ENCODE results near the gene MAGI2. TPM values are rescaled to one million over a fixed set of nuclear protein-coding genes. Genes with fewer than 3 reads are reported as not detected.

MAGI2 gene
- polyA plus RNA-seq, 3 donors: 35.4 to 39.1 (median 36.4) TPM

DNA sequence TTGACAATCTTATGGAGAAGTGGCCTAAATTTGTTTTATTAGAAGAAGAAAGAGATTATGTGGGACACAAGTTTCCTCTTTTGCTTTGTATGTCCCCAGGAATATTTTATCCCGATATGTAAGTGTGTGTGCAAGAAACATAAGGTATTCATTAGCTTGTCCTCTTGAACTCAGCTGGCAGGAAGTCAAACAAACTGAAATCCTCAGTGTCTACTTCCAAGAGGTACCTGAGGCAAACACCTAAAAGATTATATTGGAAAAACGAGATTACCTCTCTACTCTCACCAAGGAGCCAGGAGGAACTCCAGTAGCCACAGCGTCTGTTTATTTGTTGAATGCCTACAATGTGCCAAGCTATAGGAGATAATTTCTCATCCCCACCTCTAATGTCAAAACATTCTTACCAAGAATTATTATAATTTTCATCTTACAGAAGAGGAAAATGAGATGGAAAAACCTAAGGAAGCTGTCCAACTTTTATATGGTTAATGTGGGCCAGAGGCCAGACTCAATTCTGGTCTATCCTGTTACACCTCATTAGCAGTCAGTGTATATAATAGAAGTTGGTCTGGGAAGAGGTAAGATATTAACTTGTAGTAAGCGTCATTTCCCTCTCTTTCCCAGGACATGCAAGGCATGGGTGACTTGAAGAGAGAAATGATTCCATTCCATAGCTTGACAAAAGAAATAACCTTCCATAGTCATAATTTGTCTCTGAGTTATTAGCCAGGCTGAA is 692.7 kb downstream of the MAGI2 start:
- DNase-seq (ENCODE audit: low read depth in 3 of 3, low spot score in 2 of 3): no peak

DNA sequence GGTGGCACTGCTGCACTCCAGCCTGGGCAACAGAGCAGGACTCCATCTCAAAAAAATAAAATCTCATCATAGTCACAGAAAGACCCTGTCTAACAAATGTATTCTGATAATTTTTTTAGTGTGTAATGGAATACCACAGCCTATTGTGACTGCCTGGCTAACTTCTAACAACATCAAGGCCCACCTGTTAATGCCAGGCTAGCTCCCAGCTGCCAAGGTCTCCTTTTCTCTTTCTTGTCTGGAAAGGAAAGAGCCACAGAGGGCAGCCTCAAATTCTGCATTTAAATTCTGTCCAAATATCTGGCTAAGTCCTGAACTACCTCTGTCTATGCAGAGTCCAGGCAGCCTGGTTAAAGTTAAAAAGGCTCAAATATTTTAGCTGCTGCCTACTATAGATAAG is 700.9 kb downstream of the MAGI2 start:
- DNase-seq (ENCODE audit: low read depth in 3 of 3, low spot score in 2 of 3): no peak

DNA sequence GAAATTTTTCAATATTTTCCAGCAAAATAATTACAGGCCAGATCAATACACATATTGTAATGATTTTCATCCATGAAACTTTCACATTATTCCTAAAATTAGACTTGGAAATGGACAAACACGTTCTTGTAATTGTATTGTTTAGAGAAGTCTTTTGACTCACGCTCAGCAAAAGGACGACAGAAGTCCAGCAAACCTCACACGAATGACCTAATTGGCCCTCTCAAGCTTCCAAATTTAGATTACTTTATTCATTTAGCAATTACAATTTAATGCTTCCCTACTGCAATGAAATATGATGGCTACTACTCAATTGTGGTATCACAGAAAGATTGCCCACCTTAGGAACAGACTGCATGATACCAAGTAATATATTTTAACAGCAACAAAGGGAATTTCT is 702.2 kb downstream of the MAGI2 start:
- no peak for DNase-seq (ENCODE audit: low read depth in 3 of 3, low spot score in 2 of 3)

DNA sequence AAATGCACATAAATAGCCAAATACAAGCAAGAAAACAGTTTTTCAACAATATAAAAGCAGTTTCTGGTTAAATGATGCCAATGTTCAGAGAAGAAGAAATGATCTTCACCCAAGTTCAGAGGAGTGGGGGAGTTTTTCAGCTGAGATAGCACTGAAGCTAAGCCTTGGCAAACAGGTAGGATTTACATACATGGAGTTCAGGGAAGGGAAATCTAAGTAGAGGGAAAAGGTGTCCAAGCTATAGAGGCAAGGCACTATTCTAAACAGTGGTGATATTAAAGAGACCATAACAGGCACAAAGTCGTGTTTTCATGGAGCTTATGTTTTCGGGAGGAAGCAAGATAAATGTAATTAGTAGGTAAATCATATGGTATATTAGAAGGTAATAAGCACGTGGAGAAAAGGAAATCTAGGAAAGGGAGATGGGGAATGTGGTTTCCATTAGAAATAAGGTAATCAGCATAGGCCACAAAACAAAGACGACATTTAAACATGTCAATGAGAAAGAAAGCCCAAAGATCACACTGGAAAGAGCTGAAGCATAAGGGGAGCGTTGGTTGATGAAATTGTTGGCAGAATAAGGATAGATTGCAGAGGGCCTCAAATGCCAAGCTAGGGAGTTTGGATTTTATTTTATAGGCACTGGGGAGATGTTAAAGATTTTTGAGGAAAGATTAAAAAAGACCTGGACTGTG is 704.3 kb downstream of the MAGI2 start:
- no peak for DNase-seq (ENCODE audit: low read depth in 3 of 3, low spot score in 2 of 3)

DNA sequence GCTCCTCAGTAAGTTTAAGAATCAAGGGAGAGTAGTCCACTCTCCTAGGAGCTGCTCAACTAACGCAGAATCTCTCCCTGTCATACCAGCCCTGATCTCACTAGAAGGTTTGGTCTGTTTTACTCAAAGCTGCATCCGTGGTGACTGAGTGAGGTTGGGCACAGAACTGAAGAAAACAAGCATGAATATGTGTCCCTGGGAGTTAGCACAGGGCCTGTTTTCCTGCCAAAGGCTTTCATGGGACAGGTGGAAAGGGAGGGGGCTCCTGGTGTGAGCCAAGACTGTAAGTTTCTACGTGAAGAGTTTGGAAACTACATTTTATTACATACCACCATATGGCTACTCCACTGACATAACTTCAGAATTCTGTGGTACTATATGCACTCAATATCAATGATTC is 705.9 kb downstream of the MAGI2 start:
- no peak for DNase-seq (ENCODE audit: low read depth in 3 of 3, low spot score in 2 of 3)

DNA sequence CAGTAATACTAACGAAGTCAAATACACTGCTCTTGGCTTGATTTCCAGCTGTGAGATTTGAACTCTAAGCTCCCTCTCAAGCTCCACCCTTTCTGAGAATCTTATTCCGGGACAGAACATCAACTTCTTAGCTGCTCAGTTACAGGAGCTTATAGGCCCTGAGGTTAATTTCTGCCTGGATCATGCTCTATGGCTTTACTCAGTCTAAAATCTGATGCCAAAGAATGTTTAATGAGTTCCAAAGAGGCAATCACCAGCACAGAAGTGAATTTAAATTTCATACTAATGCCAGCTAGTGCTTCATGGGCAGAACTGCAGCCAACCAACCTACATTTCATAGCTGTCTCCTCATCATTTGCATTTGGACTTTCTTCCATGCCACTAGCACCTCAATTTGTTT is 707.2 kb downstream of the MAGI2 start:
- DNase-seq (ENCODE audit: low read depth in 3 of 3, low spot score in 2 of 3): no peak

DNA sequence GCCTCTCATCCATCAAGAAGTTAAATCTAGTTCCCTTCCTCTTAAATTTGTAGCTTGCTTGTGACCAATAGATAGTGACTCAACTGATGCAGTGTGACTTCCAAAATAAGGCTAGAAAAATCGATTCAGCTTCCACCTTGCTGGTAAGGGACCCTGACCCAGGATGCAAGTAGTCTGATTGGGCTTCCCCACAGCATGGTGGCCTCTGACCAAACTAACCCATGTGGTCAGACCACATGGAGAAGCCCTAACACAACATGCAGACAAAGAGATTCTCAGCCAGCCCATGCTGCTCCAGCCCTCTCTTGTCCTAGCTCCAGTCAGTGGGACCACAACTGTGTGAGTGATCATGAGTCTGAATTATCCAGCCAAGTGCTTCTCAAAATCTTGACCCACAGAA is 710.8 kb downstream of the MAGI2 start:
- DNase-seq (ENCODE audit: low read depth in 3 of 3, low spot score in 2 of 3): no peak

DNA sequence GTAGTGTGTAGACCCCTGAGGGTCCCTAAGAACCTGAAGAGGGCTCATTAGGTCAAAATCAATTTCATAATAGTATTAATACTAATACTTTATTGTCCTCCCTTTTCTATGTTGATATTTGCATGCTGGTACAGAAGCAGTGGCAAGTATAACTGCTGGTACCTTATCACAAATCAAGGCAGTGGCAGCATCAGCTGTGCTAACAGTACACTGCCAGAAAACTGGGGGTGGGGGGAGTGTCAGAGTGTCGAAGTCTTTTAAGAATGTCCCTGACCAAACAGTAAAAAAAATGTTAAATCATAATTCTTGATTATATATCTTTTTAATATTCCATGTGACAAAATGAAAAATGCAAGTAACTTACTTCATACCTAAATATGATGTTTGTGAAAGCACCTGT is 716.9 kb downstream of the MAGI2 start:
- no peak for DNase-seq (ENCODE audit: low read depth in 3 of 3, low spot score in 2 of 3)

DNA sequence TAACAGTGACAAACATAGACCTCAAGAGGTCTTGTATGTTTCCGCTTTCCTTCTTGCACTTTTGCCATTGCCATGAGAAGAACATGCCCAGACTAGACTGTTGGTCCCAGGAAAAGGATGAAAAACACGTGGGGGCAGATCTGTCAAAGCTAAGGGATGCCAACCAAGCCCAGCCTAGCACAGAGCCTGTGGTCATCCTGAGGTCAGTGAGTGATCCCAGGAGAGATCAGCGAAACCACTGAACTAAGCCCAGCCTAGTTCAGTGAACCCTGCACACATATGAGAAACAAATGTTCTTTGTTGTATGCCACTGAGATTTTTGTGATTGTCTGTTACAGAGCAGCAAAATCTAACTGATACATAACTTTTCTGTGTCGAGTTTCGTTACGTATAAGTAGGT is 718.8 kb downstream of the MAGI2 start:
- DNase-seq (ENCODE audit: low read depth in 3 of 3, low spot score in 2 of 3): no peak

DNA sequence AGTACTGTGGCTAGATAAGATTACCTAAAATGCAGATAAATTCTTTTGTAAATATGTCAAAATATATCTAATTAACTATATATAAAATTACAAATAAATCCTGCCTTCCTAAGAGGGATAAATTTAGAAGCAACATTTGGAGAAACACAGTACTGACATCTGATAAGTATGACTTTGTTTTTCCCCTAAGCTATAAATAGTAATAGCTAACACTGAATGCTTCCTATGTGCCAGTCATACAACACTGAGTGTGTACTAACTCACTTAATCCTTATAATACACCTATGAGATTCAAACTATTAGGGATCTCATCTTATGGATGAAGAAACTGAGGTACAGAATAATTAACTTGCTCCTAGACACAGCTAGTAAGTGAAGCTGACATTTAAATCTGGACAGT is 733.4 kb downstream of the MAGI2 start:
- DNase-seq (ENCODE audit: low read depth in 3 of 3, low spot score in 2 of 3): no peak

DNA sequence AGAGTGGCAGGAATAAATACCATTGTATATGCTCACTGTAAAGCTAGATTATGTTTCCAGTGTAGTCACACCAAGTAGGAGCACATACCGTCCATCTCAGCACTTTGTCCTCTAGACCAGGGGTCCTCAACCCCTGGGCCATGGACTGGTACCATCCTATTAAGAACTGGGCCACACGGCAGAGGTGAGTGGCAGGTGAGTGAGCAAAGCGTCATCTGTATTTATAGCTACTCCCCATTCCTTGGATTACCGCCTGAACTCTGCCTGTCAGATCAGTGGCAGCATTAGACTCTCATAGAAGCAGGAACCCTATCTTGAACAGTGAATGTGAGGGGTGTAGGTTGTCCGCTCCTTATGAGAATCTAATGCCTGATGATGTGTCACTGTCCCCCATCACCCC is 735.3 kb downstream of the MAGI2 start:
- no peak for DNase-seq (ENCODE audit: low read depth in 3 of 3, low spot score in 2 of 3)

DNA sequence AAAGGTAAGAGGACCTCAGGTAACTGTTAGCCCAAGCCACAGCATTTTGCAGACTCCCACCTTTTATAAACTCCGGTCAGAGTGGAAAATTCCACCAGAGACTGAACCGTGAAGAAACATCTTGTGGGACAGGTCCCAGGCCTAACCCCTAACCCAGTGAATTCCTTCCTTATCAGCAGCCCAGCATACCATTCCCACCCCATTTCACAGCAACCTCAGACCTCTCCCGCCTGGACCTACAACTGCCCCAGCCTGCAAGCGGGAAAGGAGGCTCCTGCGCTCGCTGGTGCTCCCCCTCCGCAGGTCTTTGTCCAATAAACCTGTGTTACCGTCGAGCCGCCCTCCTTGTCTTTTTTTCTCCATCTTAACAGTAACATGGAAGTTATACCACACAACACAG is 736.6 kb downstream of the MAGI2 start:
- no peak for DNase-seq (ENCODE audit: low read depth in 3 of 3, low spot score in 2 of 3)

DNA sequence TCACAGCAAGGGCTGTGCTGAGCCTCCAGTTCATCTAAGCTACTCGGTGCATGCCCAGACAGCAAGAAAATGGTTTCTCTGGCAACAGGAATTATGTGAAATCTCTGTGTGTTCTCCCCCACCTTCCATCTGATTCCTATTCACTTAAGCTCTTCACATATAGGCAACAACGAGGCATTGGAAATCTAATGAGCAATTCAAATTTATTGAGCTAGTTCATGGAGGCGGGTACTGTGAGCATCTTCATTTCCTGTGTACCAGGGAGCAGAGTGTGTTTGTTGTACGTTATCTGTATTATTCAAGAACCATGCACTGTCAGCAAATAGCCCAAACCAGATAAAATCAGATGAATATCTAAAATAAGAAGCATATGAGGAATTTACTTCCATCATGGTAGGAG is 739.1 kb downstream of the MAGI2 start:
- no peak for DNase-seq (ENCODE audit: low read depth in 3 of 3, low spot score in 2 of 3)

DNA sequence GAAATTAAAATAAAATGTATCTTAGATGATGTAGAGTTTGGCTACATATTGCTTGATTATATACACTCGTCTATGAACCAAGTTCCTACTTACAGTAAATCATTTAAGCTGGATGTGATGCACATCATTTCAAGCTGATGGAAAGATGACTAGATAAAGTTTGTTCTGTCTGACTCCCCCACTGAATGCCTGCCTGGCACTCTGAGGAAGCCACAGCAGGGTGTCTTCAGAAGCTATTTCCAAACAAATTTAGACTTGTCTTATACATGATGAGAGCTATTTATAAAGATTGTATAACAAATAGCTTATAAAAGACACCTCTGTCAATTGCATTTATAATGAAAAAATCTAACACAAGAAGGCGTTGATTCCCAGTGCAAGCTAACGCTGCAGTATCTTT is 741.4 kb downstream of the MAGI2 start:
- DNase-seq (ENCODE audit: low read depth in 3 of 3, low spot score in 2 of 3): no peak

DNA sequence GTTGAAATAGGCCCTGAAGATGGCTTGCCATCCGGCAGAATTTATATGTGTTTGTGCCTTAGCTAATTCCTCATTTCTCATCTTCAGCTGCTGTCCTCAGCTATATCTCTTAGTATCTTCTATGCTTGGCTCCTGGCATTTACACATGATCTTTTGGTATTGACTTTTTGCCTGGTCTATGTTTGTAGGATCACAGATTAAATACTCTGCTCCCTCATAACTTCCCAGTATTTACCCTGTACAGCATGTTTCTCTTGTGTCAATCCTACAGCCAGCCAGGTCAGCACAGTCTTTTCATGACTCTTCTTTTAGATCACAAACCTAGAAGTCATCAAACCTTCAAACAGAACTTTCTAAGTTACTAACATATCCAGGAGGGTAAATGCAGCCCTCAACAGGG is 743.8 kb downstream of the MAGI2 start:
- no peak for DNase-seq (ENCODE audit: low read depth in 3 of 3, low spot score in 2 of 3)

DNA sequence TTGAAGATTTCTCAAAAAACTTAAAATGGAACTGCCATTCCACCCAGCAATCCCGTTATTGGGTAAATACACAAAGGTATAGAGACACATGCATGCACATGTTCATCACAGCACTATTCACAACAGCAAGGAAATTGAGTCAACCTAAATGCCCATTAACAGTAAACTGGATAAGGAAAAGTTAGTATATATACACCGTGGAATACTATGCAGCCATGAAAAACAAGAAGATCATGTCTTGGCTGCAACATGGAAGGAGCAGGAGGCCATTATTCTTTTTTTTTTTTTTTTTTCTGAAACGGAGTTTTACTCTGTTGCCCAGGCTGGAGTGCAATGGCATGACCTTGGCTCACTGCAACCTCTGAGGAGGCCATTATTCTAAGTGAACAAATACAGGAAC is 749.0 kb downstream of the MAGI2 start:
- DNase-seq (ENCODE audit: low read depth in 3 of 3, low spot score in 2 of 3): no peak

DNA sequence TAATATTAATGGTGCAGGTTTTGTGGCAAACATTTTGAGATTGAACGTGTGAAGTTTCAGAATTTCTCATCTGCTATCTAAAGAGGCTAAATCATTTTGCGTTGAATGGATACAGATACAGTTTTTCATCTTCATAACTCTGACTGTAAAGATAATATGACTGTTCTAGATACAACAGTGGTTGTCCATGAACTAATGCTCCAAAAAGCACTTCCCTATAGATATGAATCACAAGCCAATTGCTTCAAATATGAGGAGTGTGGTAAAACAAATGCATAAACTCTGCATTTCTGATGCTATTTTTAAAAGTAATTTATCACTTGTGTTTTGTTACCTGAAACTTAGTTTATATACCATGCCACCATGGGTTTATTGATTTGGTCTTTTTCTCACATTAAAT is 750.1 kb downstream of the MAGI2 start:
- no peak for DNase-seq (ENCODE audit: low read depth in 3 of 3, low spot score in 2 of 3)

DNA sequence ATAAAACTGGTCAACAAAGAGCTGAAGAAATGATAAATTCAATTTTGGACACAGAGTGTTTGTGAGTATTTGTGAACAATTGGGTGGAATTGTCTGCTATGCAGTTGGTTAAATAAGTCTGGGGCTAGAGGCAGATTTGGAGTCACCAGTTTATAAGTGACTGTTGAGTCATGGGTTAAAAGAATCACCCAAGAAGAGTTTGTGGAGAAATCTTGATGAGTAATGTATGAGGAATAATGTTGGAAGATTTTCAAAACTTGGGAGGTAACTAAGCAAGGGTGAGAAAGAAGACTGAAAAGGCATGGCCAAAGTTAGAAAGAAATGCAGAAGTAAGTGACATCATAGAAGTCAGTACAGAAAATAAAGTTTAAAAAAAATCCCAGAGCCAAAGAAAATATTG is 750.7 kb downstream of the MAGI2 start:
- no peak for DNase-seq (ENCODE audit: low read depth in 3 of 3, low spot score in 2 of 3)

DNA sequence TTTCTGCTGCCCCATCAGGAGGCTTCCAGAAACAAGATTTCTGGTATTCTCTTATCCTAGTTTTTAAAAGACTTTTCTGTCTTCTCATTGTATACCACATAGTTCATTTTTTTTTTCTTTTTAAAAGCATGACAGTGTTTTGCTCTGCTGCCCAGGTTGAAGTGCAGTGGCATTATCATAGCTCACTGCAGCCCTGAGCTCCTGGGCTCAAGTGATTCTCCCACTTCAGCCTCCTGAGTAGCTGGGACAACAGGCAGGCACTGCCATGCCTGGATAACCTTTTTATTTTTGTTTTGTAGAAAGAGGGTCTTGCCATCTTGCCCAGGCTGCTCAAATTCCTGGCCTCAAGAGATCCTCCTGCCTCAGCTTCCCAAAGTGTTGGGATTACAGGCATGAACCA is 757.6 kb downstream of the MAGI2 start:
- DNase-seq (ENCODE audit: low read depth in 3 of 3, low spot score in 2 of 3): no peak

DNA sequence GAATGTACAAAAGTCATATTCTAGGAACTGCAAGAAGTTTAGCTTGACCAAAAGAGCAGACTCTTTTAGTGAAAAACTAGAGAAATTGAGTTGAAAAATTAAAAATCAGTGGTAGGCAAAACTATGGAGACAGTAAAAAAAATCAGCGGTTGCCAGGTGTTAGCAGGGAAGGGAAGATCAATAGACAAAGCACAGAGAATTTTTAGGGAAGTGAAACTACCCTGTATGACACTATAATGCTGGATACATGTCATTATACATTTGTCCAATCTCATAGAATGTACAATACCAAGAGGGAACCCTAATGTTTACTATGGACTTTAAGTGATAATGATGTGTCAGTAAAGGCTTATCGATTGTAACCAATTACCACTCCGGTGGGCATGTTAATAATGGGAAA is 761.9 kb downstream of the MAGI2 start:
- no peak for DNase-seq (ENCODE audit: low read depth in 3 of 3, low spot score in 2 of 3)

DNA sequence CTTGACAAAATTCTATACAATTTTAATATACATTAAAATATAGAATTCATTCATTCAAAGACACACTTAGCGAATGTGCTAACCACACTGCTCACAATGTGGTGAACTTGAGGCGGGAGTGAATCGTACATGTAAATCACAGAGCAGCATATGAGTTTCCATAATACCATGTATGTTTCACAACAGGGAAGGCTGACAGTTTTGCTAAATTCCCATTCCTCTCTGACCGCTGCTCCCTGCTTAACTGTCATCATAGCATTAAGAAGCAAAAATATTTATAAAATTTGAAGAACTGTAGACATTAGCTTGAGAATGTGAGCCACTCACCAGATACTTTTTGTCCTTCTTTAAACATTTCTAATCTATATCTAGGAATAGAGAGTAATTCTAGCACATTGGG is 763.3 kb downstream of the MAGI2 start:
- DNase-seq (ENCODE audit: low read depth in 3 of 3, low spot score in 2 of 3): no peak

DNA sequence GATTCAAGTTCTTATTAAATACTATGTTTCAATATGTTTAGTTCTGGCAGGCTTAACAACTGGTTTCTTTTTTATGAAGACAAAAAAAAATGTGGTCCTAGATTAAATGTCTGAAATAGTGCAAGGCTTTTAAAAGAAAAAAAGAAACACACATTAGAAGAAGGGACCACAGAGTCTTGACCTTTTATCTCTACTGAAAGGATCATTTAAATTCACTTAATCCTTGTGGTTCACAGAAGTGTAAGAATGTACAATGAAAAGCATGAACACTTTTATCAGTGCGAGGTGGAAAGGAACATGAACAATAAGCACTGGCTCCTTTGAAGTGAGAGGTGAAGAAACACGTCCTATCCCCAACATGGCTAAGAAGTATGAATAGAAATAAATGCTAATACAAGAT is 765.1 kb downstream of the MAGI2 start:
- DNase-seq (ENCODE audit: low read depth in 3 of 3, low spot score in 2 of 3): no peak

DNA sequence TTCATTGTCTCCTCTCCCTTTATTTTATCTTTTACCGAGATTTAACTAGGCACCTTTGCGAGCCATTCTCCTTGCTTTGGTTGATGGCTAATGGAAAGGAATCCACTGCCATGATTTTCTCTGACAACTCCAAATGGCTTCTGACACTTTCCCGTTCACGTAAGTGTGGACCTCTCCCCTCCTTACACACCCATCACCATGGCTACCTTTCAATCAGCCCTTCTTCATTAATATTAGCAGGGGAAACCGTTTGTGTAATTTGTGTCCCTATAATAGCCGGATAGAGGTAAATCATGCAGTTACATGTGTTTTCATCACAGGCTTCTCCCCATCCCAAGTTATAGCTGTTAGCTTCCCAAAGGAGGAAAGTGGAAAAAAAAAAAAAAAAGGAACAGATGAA is 767.3 kb downstream of the MAGI2 start:
- no peak for DNase-seq (ENCODE audit: low read depth in 3 of 3, low spot score in 2 of 3)

Data from right renal cortex interstitium (tissue), 3 donors.